Stomach smooth muscle (tissue), 2 donors: Measurements from ENCODE around the gene HSPB2.

Experiments used
- H3K27ac ChIP-seq: one replicate; pipeline ENCODE4 v1.7.0; 2013; ENCODE audit warnings: mild to moderate bottlenecking, low read length, inconsistent platforms
- H3K27me3 ChIP-seq, 2 donors: one replicate each; pipeline ENCODE4 v1.7.0; 2013; ENCODE audit warnings: low read length in 2 of 2; ENCODE audit not compliant: insufficient read depth in 2 of 2, control insufficient read depth in 1 of 2
- H3K36me3 ChIP-seq, 2 donors: one replicate each; pipeline ENCODE4 v1.7.0; 2013; ENCODE audit warnings: low read length in 2 of 2; ENCODE audit not compliant: control insufficient read depth in 2 of 2, insufficient read depth in 2 of 2
- H3K4me1 ChIP-seq: one replicate; pipeline ENCODE4 v1.7.0; 2013; ENCODE audit warnings: low read length; ENCODE audit not compliant: control insufficient read depth, insufficient read depth
- H3K4me3 ChIP-seq, 2 donors: one replicate each; pipeline ENCODE4 v1.7.0; 2013; ENCODE audit warnings: low read length in 2 of 2
- H3K9ac ChIP-seq, 2 donors: one replicate each; pipeline ENCODE4 v1.7.0; 2013; ENCODE audit warnings: low read length in 2 of 2, mild to moderate bottlenecking in 1 of 2
- H3K9me3 ChIP-seq, 2 donors: one replicate each; pipeline ENCODE4 v1.7.0; 2013; ENCODE audit warnings: low read length in 2 of 2; ENCODE audit not compliant: control insufficient read depth in 2 of 2
- donor health status: healthy.
- donor health status: Pancreatic carcinoma.

The HSPB2 gene

GRCh38 chr11:111913997-111914396, 1.5 kb downstream of the HSPB2 start:
- H3K27me3 ChIP-seq: no peaks in the 10 kb centered on the region
- H3K9me3 ChIP-seq: no peaks in the 10 kb centered on the region
- peaks cover 1 to 2% of the 10 kb centered on the region in 2 donors for H3K36me3 ChIP-seq
- peaks cover 40% of the 10 kb centered on the region for H3K4me1 ChIP-seq
- H3K27ac ChIP-seq: peak overlapping the region; percentile 94
- peak overlapping the region; percentile 86 to 93 for H3K9ac ChIP-seq
- H3K4me3 ChIP-seq: peak overlapping the region; percentile 66 to 83

- Histone ChIP-seq H3K4me3 (no peak overlapping the region), H3K27ac (no peak overlapping the region), H3K9me3 (no peaks in the 10 kb centered on the region), H3K9ac (no peak overlapping the region), H3K4me1 (peaks cover 14% of the 10 kb centered on the region), H3K36me3 (no peaks in the 10 kb centered on the region), H3K27me3 (no peaks in the 10 kb centered on the region)
Measured at GRCh38 chr11:111916768-111917167, 4.2 kb downstream of the HSPB2 start.

DNA sequence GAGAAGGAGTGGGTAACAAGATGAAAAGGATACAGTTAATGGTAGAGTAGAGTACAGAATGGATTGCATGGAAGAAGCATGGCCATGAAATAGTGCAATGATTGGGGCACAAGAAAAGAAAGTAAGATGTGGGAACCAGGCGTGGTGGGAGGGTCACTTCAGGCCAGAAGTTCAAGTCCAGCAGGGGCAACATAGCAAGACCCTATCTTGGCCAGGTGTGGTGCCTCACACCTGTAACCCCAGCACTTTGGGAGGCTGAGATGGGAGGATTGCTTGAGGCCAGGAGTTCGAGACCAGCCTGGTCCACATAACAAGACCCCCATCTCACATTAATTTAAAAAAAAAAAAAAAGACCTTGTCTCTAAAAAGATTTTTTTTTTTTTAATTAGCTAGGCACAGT, 4.8 kb downstream of the HSPB2 start:
- H3K4me1 ChIP-seq: peaks cover 11% of the 10 kb centered on the region

DNA sequence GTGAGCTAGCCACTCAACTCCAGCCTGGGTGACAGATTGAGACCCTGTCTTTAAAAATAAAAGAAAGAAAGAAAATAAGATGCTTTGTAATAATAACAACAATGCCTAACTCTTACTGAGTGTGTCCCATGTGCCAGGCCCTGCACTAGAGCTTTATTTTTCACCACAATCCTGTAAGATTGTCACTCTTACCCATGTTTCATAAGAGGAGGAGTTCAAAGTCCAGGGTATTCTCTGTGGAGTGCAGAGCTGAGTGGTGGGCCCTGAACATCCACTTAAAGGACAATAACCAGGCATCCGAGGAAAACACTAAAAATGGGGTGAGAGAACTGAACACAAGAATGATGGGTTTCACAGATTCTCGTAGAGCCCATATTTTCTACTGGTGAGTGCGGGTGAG, 5.3 kb downstream of the HSPB2 start:
- Histone ChIP-seq H3K4me3 (no peak overlapping the region), H3K9me3 (no peaks in the 10 kb centered on the region), H3K27me3 (no peaks in the 10 kb centered on the region), H3K4me1 (peaks cover 16% of the 10 kb centered on the region), H3K9ac (no peak overlapping the region), H3K27ac (no peak overlapping the region), H3K36me3 (no peaks in the 10 kb centered on the region)

More for the DNA sequence above, 4.8 kb downstream of the HSPB2 start:
- H3K36me3 ChIP-seq: no peaks in the 10 kb centered on the region
- H3K27me3 ChIP-seq: no peaks in the 10 kb centered on the region
- no peak overlapping the region for H3K4me3 ChIP-seq
- H3K9ac ChIP-seq: no peak overlapping the region
- H3K27ac ChIP-seq: no peak overlapping the region
- H3K9me3 ChIP-seq: no peaks in the 10 kb centered on the region

DNA sequence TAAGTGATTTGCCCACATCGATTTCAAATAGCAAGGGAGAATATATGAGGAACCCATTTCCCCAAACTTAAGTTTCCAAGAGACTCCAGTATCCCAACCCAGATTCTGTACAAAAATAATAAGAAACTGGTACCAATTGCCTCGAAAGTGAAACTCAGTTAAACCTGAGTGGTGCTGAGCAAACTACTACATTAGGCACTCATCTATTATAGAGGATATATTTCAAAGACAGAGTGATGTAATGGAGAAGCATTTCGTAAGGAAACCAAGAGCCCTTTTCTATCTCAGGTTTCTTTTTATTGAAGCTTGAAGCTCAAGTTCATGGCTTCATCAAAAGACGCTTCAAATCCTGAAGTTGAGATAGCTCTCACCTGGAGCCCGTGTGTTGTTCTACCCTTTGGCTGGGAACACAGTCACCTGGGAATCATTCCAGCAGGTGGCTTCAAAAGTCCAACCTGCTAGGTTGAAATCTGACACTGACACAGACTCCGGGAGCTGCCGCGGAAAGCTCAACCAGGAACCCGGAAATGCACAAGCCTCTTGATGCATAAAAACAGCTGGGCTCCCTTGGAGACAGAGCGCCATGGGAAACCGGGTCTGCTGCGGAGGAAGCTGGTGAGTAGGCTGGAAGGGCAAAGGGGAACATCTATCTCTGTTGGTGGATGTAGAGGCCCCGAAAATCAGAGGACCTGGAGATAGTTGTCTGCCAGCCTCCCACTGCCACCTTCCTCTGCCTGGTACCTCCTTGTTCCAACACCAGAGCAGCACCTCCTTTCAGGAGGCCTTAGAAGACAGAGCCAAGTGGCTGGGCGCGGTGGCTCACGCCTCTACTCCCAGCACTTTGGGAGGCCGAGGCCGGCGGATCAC, 6.1 kb downstream of the HSPB2 start, which contains the start of gene C11orf52:
TSS of gene C11orf52 (plus strand) at position 524 of the 867 bp plus-strand sequence. CDS start at position 584, 60 bp downstream.
- no peak within 1 kb of the TSS for H3K4me3 ChIP-seq
- no peaks in the 10 kb centered on the region for H3K36me3 ChIP-seq
- no peak within 1 kb of the TSS for H3K9ac ChIP-seq
- H3K27me3 ChIP-seq: no peaks in the 10 kb centered on the region
- no peak within 1 kb of the TSS for H3K27ac ChIP-seq
- no peaks in the 10 kb centered on the region for H3K9me3 ChIP-seq
- H3K4me1 ChIP-seq: peaks cover 18% of the 10 kb centered on the region

DNA sequence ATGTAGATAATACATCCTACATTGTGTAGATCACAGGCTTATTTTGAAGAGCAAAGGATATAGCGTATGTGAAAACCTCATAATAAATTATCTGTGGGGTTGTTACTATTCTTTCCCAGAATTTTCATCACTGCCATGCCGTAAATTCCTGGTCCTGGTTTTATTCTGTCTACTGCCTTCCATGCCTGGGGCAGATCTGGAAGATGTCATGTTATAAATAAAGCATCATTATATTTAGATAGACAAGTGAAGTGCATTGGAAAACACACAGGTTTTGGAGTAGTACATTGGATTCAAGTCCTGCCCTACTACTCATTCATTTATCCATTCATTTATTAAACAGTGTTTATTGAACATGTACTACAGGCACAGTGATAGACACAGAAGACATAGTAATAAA, 8.4 kb downstream of the HSPB2 start:
- H3K27ac ChIP-seq: no peak overlapping the region
- peaks cover 31% of the 10 kb centered on the region for H3K4me1 ChIP-seq
- no peak overlapping the region for H3K4me3 ChIP-seq
- H3K36me3 ChIP-seq: no peaks in the 10 kb centered on the region
- H3K9ac ChIP-seq: no peak overlapping the region
- H3K27me3 ChIP-seq: no peaks in the 10 kb centered on the region
- no peaks in the 10 kb centered on the region for H3K9me3 ChIP-seq

DNA sequence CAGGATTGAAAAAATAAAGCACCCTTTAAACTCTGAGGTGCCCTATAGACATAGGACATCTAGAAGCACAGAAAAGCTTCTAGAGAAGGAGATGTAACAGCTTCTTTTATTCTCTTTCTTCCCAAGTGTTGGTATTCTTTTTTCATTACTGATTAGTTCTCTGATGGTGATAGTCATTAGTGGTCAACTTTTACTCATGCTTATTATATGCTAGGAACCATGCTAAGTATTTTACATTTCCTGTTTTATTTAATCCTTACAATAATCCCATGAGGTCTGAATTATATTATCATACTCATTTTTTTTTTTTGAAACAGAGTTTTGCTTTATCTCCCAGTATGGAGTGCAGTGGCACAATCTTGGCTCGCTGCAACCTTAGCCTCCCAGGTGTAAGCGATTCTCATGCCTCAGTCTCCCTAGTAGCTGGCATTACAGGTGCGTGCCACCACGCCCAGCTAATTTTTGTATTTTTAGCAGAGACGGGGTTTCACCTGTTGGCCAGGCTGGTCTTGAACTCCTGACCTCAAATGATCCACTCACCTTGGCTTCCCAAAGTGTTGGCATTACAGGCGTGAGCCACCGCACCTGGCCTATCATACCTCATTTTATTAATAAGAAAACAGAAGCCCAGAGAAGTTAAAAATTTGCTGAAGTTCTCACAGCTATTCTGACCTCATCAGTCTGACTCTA, 9.2 kb downstream of the HSPB2 start:
- Histone ChIP-seq H3K27ac (no peak overlapping the region), H3K27me3 (no peaks in the 10 kb centered on the region), H3K9me3 (no peaks in the 10 kb centered on the region), H3K4me1 (peaks cover 39% of the 10 kb centered on the region), H3K9ac (no peak overlapping the region), H3K36me3 (no peaks in the 10 kb centered on the region), H3K4me3 (no peak overlapping the region)

- H3K9me3 ChIP-seq: no peaks in the 10 kb centered on the region
- peak overlapping the region in 1 of 2 donors; percentile 16 for H3K4me3 ChIP-seq
- no peaks in the 10 kb centered on the region for H3K27me3 ChIP-seq
- H3K9ac ChIP-seq: peak overlapping the region in 1 of 2 donors; percentile 39
- peak overlapping the region; percentile 86 for H3K27ac ChIP-seq
- H3K36me3 ChIP-seq: no peaks in the 10 kb centered on the region
- H3K4me1 ChIP-seq: peaks cover 44% of the 10 kb centered on the region
Measured at GRCh38 chr11:111922803-111923202, 10.3 kb downstream of the HSPB2 start.

DNA sequence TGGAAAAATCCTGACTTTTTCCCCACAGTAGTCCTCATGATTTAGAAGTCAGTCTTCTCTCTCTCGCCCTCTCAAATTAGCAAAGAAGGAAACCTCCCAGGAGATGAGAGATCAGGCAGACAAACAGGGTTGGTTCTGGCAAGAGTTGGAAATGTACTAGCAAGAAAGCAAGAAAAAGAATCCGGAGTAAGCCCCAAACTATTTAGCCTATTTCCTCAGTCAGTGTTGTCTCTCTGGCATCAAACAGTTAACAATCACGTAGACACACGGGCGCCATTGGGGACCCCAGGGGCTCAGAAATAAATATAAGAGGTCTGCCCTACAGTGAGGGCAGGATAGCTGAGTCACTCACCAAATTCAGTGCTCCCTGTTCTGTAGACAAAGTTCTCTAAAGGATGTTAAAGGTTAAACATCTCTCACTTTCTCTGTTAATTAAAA, 10.8 kb downstream of the HSPB2 start:
- H3K4me1 ChIP-seq: peaks cover 44% of the 10 kb centered on the region

DNA sequence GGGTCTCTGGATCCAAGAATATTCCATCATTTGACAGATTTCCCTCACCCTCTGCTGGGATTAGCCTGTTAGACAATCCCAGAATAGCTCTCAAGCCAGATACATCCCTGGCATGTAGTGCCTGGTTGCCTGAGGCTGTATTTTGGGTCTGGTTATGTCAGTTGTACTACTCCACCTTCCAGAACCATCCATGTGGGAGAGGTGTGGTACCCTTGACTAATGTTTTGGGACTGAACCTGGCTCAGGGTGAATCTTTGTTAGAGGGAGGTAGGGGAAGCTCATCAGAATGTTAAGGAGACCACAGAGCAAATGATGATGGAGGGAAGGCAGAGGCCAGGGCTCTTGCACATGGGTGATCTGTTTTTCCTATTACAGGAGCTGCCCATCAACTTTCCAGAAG, 11.4 kb downstream of the HSPB2 start:
- Histone ChIP-seq H3K9me3 (no peaks in the 10 kb centered on the region), H3K27ac (peak overlapping the region; percentile 86), H3K4me1 (peaks cover 44% of the 10 kb centered on the region), H3K27me3 (no peaks in the 10 kb centered on the region), H3K36me3 (no peaks in the 10 kb centered on the region), H3K4me3 (peak overlapping the region in 1 of 2 donors; percentile 16), H3K9ac (peak overlapping the region; percentile 39 to 64)

More for the DNA sequence above, 10.8 kb downstream of the HSPB2 start:
- Histone ChIP-seq H3K9me3 (no peaks in the 10 kb centered on the region), H3K36me3 (no peaks in the 10 kb centered on the region), H3K4me3 (peak overlapping the region in 1 of 2 donors; percentile 16), H3K27me3 (no peaks in the 10 kb centered on the region), H3K9ac (peak overlapping the region; percentile 39 to 64), H3K27ac (peak overlapping the region; percentile 86)
